ENCODE results near the gene ATG16L2.
"Not testable (repeated sequence)": the region's sequence is repeated elsewhere in the genome, so short reads cannot be mapped to it uniquely, and the experiment has no call there.

ATG16L2 gene

DNA sequence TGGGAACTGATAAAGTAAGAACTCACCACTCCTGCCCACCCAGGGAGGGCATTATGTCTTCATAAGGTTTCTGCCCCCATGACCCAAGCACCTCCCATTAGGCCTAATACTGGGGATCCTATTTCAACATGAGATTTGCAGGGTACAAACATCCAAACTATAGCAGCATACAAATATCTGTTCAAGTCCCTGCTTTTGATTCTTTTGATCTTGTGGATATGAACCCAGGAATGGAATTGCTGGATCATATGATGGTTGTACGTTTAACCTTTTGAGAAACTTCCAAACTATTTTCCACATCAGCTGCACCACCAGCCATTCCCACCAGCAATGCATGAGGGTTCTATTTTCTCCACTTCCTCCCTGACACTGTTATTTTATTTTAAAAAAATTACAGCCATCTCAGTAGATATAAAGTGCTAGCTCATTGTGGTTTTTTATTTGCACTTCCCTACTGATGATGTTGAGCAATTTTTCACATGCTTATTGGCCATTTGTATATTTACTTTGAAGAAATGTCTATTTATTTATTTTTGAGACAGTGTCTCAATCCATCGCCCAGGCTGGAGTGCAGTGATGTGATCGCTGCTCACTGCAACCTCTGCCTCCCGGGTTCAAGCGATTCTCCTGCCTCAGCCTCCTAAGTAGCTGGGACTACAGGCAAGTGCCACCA lies 7.1 kb upstream of the ATG16L2 start:
- DNase-seq = no peak

DNA sequence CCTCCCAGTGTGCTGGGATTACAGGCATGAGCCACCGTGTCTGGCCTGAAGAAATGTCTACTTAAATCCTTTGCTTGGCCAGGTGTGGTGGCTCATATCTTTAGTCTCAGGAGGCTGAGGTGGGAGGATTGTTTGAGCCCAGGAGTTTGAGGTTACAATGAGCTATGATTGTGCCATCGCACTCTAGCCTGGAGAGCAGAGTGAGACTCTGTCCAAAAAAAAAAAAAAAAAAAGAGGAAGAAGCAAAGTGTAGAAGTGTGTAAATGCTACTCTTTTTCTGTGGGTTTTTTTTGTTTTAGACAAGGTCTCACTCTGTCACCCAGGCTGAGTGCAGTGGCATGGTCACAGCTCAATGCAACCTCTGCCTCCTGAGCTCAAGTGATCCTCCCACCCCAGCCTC lies 6.4 kb upstream of the ATG16L2 start:
- no peak for DNase-seq

DNA sequence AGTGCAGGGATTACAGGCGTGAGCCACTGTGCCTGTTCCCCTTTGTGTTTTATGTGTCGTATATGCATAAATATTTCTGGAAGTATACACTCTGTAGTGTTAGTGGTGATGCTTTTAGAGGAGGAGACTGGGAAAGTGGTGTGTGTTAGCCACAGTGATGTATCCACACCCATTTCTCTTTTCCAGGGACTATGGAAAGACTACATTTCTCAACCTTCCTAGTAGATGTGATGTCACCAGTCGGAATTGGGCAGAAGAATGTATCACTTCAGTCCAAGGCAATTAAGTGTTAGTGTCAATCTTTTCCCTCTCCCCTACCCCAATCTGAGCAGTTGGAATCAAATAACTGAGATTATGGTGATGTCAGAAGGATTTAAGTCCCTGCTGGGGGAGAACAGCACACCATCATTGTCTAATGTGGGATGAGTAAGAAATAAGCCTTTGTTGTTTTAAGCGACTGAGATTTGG lies 5.8 kb upstream of the ATG16L2 start:
- no peak for DNase-seq

DNA sequence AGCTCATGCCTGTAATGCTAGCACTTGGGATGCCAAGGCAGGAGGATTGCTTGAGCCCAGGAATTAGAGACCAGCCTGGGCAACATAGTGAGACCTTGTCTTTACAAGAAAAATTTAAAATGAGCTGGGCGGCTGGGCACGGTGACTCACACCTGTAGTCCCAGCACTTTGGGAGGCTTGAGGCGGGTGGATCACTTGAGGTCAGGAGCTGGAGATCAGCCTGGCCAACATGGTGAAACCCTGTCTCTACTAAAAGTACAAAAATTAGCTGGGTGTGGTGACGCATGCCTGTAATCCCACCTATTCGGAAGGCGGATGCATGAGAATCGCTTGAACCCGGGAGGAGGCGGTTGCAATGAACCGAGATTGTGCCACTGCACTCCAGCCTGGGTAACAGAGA lies 2.5 kb upstream of the ATG16L2 start:
- not testable (repeated sequence) for DNase-seq

DNA sequence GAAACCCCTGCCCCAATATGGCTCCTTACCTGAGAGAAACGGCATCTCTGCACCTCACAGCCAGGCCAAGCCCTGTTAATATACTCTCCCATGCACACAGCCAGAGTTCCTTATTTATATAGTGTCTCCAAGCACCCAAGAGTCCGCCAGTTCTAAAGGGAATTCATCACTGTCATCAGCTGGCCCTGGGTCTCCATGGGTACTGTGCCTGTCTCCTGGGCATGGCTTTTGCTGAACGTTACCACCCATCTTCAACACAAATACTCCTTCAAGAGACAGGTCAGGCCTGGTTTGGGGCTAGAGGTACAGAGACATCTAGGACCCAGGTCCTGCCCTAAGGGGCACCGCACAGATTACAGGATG lies 1.6 kb upstream of the ATG16L2 start:
- no peak for DNase-seq

DNA sequence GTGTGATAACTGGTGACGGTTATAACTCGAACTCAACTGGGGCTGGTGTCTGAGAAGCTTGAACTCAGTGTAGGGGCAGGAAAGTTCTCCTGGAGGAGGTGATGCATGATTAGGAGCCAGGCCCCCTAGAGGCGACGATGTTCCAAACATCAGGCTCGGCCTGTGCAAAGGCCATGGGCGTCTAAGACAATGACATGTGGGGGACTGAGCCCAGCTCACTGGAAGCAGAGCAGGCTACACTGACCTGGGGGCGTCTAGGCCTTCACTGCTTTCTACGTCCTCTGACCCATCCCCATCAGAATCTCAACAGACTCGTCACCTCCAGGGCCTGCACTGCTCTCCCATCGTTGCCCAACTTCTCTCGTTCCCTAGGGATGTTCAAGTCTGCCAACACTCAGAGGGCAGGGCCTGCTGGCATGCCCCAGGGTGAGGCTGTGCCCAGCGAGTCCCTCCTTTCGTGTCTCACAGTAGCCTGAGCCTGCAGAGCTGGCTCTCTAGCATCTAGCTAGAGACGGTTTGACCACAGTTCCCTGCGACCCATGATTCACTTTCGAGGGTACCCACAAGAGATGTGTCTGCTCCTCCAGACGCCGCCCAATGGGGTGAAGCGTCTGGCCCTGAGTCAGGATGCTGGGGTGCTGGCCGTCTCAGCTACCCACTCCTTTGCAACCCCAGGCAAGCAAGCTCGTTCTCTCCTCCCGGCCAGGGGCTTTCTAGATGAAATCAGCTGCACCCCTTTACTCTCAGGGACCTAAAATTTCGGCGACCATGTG lies 1.1 kb upstream of the ATG16L2 start:
- DNase-seq = peak; percentile 78

DNA sequence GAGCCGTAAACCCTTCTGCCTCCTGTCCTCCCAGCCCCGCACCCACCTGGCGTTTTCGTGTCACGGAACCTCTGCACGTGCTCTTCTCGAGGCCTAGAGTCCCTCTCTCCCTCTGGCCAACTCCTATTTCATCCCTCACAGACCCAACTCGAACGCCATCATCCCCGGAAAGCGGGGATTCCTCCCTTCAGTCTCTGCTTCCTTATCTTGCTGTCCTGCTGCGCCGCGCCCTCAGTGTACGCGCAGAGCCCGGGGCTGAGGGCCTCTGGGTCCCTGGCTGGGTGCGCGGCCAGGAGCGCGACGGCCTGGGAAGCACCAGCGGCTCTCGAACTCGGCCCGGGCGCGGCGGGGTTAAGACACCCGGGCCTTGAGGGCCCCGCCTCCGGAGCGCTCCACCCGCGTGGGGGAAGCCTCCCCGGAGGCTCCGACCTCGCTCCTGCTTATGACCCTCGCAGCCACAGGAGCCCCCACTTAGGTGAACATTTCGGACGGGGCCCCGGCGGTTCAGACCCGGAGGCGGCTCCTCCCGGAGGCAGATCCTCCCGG lies 398 bp upstream of the ATG16L2 start:
- DNase-seq = peak; percentile 82

DNA sequence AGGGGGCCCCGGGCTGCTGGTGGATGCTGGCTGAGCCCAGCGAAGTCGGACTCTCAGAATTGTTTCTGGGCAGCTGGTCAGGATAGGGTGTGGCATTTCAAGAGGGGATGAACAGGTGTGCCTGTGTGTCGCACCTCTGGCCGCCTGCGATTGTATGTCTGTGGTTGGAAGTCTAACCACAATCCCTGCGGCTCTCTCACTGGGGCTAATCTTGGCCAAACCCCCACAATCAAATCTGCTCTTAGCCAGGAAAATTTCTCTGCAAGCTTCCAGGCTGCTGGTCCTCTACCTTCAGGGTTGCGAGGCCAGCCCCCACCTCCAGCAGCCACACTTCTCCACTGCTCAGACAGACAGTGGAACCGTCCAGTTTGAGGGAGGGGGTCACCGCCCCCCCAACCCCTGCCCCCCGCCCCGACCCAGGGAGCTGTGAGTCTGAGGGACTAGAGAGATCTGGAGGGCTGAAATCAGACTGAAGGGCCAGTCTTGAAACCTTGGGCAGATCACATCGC lies 953 bp downstream of the ATG16L2 start:
- DNase-seq = no peak

DNA sequence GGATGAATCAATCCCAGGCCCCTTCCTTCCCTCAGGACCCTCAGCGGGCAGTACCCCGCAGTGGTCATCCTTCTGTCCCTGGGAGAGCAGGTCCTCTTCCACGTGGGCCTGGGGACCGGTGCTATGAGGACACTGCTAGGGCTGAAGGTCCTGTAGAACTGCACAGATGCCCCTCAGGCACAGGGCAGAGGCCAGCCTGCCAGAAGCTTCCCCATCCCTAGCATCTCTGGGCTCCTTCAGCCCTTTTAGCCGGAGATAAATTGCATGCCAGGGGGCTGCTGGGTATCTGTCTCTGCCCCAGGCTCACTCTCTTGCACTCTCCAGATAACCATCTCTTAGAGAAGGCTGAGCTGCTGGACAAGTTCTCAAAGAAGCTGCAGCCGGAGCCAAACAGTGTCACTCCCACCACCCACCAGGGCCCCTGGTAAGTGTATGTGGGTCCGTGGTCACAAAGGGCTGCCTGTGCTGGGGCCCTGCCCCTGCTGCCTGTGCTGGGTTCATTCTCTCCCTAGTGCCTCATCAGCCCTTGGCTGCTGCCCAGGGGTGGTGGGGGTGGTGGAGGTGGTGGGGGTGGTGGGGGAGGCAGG lies 2.3 kb downstream of the ATG16L2 start:
- no peak for DNase-seq

DNA sequence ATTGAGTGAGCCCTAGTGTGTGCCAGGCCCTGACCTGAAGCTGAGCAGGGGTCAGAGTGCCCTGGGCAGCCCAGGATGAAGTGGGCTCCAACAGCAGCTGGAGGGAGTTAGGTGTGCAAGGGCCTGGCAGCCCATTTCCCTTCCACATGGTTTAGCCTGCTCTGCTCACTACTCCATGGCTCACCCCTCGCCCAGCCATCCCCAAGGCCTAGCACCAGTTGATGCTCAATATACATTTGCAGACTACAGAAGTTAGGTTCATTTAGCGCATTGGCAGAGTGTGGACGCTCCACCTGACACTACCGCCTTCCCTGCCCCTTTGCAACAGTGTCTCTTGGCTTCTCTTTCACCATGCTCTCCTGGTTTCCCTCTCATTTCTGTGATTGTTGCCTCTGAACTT lies 3.8 kb downstream of the ATG16L2 start:
- DNase-seq = no peak

DNA sequence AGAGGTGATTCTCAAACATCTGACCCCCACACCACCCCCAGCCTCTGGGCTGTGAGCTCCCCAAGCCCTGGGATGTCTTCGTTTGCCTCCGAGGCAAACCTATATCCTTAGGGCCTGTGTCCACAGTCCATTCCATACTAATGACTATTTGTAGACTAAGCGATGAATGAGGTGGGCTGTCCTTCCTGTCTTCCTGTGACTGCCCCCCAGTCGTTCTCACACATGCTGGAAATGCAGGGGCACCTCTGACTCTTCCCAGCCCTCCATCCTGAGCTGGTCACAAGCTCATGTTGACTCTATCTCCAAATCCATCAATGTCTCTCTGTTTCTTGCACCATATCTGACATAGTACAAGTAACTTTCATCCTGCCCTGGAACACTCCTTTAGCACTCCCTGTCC lies 4.8 kb downstream of the ATG16L2 start:
- no peak for DNase-seq

DNA sequence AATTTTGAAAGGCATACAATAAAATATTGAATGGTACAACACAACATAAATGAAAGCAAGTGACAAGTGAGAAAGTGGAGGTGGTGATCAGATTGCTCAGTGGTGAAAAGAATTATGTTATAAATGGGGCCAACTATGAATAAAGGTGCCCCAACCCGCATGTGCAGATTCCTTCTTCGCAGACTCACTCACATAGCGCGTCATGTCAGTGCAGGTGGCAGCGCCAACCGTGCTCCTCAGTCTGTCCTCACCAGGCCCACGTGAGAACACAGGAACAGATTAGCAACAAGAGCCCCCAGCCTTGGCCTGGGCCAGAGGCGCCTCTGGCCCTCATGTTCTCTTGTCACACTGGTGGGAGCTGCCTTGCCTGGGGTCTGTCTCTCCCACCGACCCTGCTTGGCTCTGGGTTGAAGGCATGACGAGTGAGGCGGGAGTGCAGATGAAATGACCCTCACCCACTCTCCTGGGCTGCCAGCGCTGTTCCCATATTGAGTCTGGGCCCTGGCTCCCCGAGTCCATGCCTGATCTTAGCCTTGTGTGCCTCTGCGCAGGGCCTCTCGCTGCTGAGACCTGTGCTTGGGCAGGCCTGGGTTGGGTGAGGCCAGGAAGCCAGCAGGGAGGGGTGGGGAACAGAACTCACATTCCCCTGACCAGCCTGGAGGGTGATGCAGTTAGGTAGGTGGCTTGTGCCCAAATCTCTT lies 6.4 kb downstream of the ATG16L2 start:
- DNase-seq = no peak

DNA sequence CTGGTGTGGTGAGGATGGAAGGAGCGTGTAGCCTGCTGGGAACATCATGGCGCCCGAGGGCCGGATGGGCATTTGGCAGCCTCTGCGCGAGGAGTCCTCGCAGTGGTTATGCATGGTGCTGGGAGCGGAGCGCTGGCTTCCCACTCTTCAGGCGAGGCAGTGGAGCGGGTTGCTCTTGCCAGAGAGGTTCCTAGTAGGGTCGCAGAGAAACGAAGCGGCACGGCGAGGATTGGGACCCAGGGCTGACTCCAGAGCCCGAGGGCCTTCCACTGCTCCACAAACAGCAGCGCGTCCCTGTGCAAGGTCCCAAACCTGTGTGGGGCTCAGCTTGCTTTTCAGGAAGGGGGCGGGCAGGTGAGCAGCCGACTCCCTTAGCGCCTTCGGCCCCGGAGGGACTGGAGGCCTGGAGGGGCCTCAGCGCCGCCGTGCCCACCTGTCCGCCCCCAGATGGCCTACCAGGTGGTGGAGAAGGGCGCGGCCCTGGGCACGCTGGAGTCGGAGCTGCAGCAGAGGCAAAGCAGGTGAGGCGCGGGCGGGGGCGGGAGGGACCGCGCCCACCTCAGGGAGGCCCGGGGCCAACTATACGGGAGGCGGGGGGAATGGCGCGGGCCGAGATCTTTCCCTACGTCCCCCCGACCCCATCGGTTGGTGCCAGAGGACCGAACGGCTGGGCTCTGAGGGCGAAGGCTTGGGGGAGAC lies 7.2 kb downstream of the ATG16L2 start:
- DNase-seq = no peak

DNA sequence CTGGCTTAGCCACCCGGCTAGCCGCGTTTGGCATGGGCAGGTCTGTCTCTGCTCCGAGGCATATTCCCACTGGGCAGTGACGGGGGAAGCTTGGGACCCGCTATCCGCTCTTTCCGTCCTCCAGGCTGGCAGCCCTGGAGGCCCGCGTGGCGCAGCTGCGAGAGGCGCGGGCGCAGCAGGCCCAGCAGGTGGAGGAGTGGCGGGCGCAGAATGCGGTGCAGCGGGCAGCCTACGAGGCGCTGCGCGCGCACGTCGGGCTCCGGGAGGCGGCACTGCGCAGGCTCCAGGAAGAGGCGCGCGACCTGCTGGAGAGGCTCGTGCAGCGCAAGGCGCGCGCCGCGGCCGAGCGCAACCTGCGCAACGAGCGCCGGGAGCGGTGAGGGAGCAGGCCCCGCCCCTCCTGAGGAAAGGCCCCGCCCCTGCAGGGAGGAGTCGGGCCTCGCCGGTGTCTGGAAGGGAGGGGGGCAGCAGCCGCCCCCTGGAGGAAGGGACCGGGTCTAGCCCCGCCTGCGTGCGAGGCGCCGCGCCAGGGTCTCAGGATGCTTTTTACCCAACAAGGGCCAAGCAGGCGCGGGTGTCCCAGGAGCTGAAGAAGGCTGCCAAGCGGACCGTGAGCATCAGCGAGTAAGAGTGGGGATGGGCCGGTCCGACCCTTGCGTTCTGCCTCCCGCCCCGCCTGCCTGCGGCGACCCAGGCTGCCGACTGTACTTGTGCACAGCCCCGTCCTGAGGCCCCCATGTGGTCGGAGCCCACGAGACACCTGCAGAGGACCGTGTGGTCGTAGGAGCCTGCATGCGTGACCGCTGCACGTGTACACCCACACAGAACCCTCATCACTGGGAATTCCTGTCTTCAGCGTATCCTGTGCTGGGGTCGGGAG lies 7.9 kb downstream of the ATG16L2 start:
- DNase-seq = peak; percentile 91

DNA sequence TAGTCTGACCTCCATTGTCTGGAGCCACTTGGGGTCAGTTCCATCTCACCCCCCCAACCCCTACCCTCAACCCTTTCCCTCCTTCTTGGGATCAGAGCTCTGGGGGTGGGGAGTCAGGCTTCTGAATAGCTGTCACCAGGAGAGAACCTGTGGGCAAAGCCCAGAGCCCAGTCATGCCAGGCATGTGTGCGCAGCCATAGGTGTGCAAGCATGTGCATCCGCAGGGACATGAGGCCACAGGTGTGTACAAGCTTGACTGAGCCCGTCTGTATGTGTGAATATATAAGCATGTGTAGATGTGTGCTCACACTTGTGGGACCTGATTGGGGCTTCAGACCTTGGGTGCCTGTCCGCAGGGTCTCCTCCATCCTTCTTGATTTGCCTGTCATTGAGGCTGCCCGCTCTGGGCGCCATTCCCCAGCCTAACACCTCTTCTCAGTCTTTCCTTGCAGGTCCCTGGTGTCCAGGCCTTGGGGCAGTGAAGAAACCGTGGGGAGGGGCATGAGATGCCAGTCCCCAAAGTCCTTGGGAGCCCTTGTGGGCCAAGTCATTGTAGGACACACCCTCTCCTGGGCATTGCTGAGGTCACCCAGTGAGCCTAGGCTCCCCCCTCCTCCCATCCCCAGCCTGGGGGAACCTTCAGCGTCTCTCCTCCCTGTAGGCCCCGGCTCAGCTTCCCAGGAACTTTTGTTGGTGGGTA lies 9.0 kb downstream of the ATG16L2 start:
- no peak for DNase-seq

DNA sequence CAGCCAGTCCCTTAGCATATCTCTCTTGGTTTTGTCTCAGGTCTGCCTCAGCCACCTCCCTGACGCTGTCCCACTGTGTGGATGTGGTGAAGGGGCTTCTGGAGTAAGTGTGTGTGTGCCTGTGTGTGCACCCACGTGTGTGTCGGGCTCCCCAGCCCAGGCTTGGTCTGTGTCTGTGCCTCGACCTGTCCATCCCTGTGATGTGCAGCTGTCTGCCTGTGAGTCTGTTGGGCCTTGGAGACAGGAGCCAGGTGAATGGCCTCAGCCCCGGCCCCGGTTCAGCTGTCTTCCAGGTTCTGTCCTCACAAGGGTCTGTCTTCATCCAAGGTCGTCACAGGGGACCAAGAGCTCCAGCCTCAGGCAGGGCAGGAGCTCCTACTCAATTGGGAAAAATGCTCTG lies 9.8 kb downstream of the ATG16L2 start:
- no peak for DNase-seq

DNA sequence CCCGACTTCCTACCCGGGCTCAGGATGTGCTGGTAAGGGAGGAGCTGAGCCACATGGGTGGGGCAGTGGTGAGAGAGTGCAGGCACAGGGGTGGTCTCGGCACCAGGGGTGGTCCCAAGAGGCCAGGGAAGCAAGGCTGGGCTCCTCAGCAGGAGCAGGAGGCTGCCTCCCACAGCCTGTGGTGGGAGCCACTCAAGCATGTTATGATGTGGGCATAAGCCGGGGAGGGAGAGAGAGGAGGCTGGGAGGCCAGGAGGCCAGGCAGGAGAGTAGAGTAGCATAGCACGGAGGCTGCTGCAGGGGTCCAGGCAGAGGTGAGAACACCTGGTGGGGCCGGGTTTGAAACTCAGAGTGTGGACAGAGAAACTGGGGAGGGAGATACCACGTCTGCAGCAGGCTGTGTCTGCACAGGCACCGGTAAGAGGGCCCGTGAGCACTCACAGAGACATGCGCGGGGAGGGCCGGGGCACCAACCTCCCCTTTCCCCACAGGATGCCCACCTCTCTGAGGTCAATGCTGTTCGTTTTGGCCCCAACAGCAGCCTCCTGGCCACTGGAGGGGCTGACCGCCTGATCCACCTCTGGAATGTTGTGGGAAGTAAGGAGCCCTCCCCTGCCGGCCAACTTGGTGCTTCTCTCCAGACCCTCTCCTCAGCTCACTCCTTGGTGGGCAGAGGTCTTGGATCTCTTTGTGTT lies 10.7 kb downstream of the ATG16L2 start:
- no peak for DNase-seq

DNA sequence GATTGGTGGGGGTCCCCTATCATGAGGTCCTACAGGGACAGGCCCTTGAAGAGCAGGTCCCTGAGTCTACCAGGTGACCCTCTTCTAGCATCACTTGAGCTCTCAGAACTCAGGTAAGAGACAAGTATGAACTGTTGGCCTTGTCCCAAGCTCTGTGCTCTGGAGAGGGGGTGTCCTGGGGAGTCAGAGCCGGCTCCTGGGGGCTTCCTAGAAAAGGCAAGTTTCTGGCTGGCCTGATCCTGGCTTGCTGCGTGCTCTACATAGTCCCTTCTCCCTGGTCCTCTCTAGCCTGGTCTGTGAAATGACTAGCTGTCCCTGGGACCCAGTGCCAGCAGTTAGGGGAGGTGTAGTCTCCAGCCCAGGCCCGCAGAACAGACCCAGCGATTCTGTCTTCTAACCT lies 11.4 kb downstream of the ATG16L2 start:
- no peak for DNase-seq

DNA sequence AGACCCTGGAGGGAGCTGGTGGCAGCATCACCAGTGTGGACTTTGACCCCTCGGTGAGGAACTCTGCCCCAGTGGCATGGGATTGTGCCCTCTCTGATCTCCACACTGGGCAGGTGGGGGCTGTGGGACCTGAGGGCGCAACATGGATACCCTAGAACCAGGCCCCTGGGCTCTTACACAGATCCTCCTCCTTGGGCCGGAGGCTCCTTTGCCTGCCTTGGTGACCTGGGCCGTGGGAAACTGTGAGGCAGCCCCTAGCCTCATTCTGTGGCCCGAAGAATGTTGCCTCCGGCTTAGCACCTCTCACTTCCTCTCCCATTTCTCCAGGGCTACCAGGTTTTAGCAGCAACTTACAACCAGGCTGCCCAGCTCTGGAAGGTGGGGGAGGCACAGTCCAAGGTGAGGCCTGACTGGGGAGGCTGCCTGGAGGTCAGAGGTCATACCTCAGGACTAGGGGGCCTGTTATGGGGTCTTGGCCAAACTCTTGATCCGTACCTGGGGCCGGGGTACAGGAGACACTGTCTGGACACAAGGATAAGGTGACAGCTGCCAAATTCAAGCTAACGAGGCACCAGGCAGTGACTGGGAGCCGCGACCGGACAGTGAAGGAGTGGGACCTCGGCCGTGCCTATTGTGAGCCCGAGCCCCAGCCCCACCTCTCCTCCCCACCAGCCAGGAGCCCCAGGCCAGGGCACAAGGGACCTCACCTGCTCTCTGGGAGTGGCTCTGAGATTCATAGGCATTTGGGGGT lies 12.2 kb downstream of the ATG16L2 start:
- DNase-seq = no peak
